ENCODE results near the gene UBE2D1.

DNA sequence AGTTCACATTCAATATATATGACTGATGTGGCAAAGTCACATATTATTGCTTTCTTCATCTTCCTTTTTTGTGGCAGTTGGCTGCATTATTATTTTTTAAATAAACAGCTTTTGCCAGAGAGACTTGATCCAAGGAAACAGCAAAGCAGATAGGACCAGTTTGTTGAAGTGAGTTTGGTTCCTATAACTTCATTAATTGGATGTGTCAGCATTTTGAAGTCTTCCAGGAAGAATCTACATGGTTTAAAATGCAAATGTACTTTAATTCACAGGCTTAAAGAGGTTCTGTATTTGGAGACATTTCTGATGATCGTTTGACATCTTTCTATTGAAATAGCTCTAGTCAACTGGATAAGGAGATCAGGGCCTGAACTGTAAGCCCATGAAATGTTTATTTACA lies 13.2 kb downstream of the UBE2D1 start:
- TF ChIP-seq SIN3A (conservative IDR thresholded peaks at IDR 0.05 in 1 of 2, IDR thresholded peaks at IDR 0.05 in 1 of 2; ENCODE audit: low read depth in 1 of 2, low read length in 2 of 2) (no peak), SAP30 (IDR thresholded peaks at IDR 0.05; ENCODE audit: insufficient read depth, insufficient replicate concordance, low read length) (no peak)

All from H1 (cell line).